ENCODE data around the gene NEUROD1.
"Not testable (repeated sequence)": the region's sequence is repeated elsewhere in the genome, so short reads cannot be mapped to it uniquely, and the experiment has no call there.

NEUROD1 gene

GRCh38 chr2:181680055-181680936 is at the start of gene NEUROD1:
NEUROD1 (minus strand) TSS chr2:181680517; CDS start chr2:181678860, 1,657 bp downstream.
- no peak for DNase-seq (ENCODE audit: low read depth)

- DNase-seq (ENCODE audit: low read depth): no peak
These were observed 45.2 kb upstream of the NEUROD1 start for GRCh38 chr2:181725476-181725875.

- no peak for DNase-seq (ENCODE audit: low read depth)
These were observed 44.3 kb upstream of the NEUROD1 start for GRCh38 chr2:181724662-181725061.

GRCh38 chr2:181723731-181724130 is 43.4 kb upstream of the NEUROD1 start:
- DNase-seq (ENCODE audit: low read depth): no peak

- DNase-seq (ENCODE audit: low read depth): peak; percentile 70
These were observed 34.8 kb upstream of the NEUROD1 start for GRCh38 chr2:181715033-181715630.

- not testable (repeated sequence) for DNase-seq (ENCODE audit: low read depth)
These were observed 30.7 kb upstream of the NEUROD1 start for GRCh38 chr2:181711051-181711450.

- not testable (repeated sequence) for DNase-seq (ENCODE audit: low read depth)
These were observed 22.2 kb upstream of the NEUROD1 start for GRCh38 chr2:181702519-181702918.

- DNase-seq (ENCODE audit: low read depth): no peak
These were observed 17.9 kb upstream of the NEUROD1 start for GRCh38 chr2:181698223-181698622.

- DNase-seq (ENCODE audit: low read depth): no peak
These were observed 17.3 kb upstream of the NEUROD1 start for GRCh38 chr2:181697571-181697970.

GRCh38 chr2:181697126-181697525 is 16.8 kb upstream of the NEUROD1 start:
- DNase-seq (ENCODE audit: low read depth): no peak

- DNase-seq (ENCODE audit: low read depth): no peak
These were observed 14.0 kb upstream of the NEUROD1 start for GRCh38 chr2:181694271-181694670.

- DNase-seq (ENCODE audit: low read depth): no peak
These were observed 10.5 kb upstream of the NEUROD1 start for GRCh38 chr2:181690860-181691259.

- DNase-seq (ENCODE audit: low read depth): no peak
These were observed 6.4 kb upstream of the NEUROD1 start for GRCh38 chr2:181686576-181687185.

GRCh38 chr2:181685150-181685688 is 4.9 kb upstream of the NEUROD1 start:
- no peak for DNase-seq (ENCODE audit: low read depth)

- DNase-seq (ENCODE audit: low read depth): no peak
These were observed 4.3 kb upstream of the NEUROD1 start for GRCh38 chr2:181684454-181685149.

- DNase-seq (ENCODE audit: low read depth): peak; percentile 10
These were observed 3.5 kb upstream of the NEUROD1 start for GRCh38 chr2:181683518-181684453.

- DNase-seq (ENCODE audit: low read depth): no peak
These were observed 2.6 kb upstream of the NEUROD1 start for GRCh38 chr2:181682795-181683517.

GRCh38 chr2:181682026-181682789 is 1.9 kb upstream of the NEUROD1 start:
- no peak for DNase-seq (ENCODE audit: low read depth)

Measured in fibroblast of gingiva (primary cell).